ENCODE measurements around the gene FAM111B.
"Not testable (repeated sequence)": the region's sequence is repeated elsewhere in the genome, so short reads cannot be mapped to it uniquely, and the experiment has no call there.

FAM111B gene

DNA sequence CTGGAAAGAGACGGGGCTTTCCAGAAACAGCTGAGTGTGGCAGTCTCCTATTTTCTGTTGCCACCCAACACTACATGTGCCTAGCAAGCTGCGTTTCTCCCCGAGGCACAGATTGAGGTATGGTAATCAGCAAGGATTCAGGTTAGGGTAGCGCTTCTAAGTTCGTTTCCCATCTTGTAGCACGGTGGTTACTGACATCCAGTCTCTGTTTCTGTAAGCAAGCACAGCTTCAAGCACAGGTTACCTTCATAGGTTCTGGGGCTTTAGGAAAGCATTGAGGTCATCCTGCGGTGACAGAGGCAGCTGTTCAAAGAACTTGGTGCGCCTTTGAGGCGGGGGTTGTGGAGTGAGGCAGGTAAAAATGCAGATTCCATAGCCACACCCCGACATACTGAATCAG, 684 bp downstream of the FAM111B start:
- not testable (repeated sequence) for DNase-seq

- no peak for DNase-seq
Measured at GRCh38 chr11:59112494-59112893, 5.5 kb downstream of the FAM111B start.

- DNase-seq: no peak
Measured at GRCh38 chr11:59114344-59114743, 7.3 kb downstream of the FAM111B start.

GRCh38 chr11:59115553-59115952, 8.5 kb downstream of the FAM111B start:
- DNase-seq: no peak

DNA sequence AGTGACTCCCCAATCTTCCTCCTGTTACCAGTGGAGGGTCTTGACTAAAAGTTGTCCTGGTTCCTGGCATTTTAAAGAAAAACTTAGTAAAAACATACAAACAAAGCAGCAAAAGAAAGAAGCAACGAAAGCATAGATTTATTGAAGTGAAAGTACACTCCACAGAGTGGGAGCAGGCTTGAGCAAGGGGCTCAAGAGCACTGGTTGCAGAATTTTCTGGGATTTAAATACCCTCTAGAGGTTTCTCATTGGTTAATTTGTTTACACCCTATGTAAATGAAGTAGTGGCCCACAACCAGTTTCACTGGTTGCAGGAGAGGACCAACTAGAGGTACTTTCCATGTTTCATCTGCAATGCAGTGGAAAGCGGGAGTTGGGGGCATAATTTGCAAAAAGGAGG, 10.7 kb downstream of the FAM111B start:
- DNase-seq: no peak

- no peak for DNase-seq
Measured at GRCh38 chr11:59119826-59120225, 12.8 kb downstream of the FAM111B start.

- peak; percentile 94 for DNase-seq
Measured at GRCh38 chr11:59135648-59136461, 28.8 kb downstream of the FAM111B start.

DNA sequence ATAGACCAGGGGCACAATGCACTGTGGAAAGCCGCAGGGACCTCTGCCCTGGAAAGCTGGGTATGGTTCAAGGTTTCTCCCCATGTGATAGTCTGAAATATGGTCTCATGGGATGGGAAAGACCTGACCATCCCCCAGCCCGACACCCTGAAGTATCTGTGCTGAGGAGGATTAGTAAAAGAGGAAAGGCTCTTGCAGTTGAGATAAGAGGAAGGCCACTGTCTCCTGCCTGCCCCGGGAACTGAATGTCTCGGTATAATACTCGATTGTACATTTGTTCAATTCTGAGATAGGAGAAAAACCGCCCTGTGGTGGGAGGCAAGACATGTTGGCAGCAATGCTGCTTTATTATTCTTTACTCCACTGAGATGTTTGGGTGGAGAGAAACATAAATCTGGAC, 29.5 kb downstream of the FAM111B start:
- not testable (repeated sequence) for DNase-seq

DNA sequence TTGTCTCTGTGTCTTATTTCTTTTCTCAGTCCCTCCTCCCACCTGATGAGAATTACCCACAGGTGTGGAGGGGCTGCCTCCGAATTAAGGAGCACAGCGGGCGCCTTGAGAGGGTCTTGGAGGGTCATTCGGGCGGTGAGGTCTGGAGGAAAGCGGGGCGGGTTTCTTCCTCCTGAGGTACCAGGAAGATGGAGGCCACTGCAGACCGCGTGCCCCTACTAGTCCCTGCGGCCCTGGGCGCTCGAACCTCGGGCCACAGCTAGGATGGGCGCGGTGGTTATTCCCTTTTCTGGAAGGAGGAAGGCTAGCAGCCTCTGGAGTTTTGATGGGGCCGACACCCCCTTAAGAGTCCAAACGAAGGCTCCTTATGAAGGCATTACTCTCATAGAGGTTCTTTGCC, 30.2 kb downstream of the FAM111B start:
- no peak for DNase-seq

GRCh38 chr11:59138643-59139042, 31.6 kb downstream of the FAM111B start:
- DNase-seq: no peak

DNA sequence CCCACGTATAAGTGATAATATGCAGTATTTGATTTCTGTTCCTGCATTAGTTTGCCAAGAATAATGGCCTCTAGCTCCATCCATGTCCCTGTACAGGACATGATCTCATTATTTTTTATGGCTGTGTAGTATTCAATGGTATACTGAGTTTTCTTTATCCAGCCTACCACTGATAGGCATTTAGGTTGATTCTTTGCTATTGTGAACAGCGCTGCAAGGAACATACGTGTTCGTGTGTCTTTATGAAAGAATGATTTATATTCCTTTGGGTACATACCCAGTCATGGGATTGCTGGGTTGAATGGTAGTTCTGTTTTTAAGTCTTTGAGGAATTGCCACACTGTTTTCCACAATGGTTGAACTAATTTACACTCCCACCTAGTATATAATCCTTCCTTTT, 34.2 kb downstream of the FAM111B start:
- DNase-seq: no peak

DNA sequence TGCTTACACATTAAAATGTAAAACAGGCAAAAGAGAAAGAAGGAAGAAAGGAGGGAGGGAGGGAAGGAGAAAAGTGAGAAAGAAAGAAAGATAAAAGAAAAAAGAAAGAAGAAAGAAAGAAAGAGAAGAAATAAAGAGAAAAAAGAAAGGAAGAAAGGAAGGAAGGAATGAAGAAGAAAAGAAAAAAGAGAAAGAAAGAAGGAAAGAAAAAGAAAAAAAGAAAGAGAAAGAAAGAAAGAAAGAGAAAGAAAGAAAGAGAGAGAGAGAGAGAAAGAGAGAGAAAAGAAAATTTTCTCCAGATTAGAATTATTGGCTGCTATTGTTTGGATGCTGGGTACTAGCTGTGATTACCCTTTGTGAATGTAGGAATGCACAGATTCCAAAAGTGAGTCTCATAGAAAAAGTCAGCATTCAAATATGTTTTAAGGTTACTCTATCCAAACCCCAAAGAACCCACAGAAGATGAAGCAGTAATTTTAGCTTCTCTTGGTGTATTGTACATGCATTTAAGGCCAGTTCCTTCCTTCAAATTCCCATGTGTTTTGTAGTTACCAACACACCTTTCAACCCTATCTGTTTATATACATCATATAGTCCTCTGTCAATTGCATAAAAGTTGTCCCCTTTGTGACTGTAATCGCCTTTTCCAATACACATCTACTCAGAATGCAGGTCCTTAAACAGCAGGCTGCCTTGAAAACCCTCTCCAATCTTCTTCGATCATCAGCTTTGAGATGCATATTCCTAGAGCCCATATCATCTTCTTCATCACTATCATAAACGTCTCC, 34.8 kb downstream of the FAM111B start:
- no peak for DNase-seq

- peak; percentile 92 for DNase-seq
Measured at GRCh38 chr11:59142530-59143507, 35.8 kb downstream of the FAM111B start, which contains the start of gene FAM111A. FAM111A (plus strand) TSS chr11:59142856; CDS start chr11:59148873, 6,017 bp downstream.

DNA sequence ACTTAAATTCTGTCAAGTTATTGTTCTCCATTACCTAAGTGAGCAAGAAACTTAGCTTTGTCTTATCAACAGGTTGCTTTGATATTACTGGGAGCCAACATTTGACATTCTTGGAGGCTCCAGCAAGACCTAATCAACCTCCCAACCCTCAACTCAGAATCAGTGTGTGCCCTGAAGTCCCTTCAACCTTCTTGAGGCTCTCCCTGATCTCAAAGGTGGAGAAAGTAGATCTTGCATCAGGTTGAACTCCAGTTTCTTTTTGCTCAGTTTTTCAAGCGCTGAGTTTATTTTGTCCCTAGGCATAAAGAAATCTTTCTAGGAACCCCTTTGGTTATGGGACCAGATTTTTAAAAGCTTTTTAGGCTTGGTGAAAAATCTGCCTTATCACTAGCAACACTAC, 37.1 kb downstream of the FAM111B start:
- DNase-seq: no peak

DNA sequence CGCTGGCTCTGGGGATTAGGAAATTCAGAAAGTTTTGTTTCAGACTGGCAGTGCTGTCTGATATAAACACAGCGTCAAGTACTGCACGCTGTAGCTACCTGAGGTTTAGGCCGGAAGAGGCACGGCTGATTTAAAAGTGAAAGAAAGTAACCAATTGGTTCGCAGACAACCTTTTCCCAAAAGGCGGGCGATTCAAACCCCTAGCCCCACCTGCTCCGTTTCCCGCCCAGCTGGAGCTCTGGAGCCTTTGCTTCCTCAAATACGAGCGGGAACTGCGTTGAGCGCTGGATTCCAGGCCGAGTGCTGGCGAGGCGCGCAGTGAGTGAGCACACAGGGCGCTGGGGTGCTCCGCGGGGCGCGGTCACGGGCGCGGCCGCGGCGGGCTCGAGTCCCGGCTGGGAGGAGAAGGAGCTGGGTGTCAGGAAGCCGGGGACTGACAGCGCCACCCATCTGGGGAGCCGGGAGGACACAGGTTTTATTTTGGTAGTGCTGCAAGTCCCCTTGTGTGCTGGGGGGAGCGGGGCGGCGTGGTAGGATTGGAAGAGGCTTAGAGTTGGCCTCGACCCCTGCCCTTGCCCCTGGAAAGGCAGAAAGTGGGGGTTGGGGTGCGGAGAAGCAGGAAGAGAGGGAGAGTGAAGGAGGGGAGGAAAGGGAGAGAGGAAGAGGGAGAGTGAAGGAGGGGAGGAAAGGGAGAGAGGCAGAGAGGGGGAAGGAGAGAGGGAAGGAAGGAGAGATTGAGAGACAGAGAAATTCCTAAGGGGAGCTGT, 37.7 kb downstream of the FAM111B start:
- DNase-seq: peak; percentile 92

DNA sequence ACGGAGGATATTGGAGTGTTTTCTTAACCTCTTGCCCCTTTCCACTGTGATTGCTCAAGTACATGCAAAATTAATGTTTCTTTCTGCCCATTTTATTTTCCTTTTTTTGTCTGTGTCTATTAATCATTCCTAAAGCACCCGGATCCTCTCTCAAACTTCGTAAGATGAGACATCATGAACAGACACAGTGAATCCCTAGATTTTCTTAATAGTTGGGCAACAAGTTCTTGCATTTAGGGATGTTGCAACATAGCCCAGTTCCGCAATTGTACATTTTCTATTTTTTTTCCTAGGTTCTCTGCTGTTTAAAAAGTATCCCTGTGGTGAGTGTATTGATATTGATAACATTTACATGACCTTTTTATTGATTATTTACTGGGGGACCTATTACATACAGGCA, 38.5 kb downstream of the FAM111B start:
- DNase-seq: peak; percentile 8

- DNase-seq: no peak
Measured at GRCh38 chr11:59151761-59152160, 44.7 kb downstream of the FAM111B start.

- no peak for DNase-seq
Measured at GRCh38 chr11:59152312-59152951, 45.4 kb downstream of the FAM111B start.

GRCh38 chr11:59154610-59155009, 47.6 kb downstream of the FAM111B start:
- no peak for DNase-seq

- DNase-seq: no peak
Measured at GRCh38 chr11:59157433-59157832, 50.4 kb downstream of the FAM111B start.
